Fibroblast of skin of left biceps (primary cell): ENCODE data around the gene AKT3.
A peak's percentile ranks its signal among the peaks of the same experiment; 100 is the strongest.
"Not testable (repeated sequence)": the region's sequence is repeated elsewhere in the genome, so short reads cannot be mapped to it uniquely, and the experiment has no call there.

ENCODE experiments used
- DNase-seq, 2 experiments: peaks; one replicate each; pipeline ENCODE4 v3.0.0-alpha.2; 2013; ENCODE audit warnings: low read depth in 2 of 2

The AKT3 gene

DNA sequence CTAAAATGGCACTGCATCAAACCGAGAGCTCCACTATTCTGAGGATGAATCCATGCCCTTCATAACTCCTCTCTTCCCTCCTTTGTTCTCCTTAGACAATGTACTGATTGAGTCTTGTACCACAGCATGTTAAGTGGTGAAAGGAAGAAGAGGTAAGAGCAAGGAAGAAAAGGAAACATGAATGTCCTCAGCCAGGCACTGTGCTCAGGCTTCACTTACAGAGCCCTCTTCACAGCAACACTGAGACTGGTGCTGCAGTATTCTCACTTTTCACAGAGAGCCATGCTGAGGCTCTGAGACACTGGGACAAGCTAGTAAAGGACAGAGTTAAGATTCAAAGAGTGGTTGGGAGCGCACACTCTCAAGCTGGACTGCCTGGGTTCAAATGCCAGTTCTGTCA lies 143.5 kb downstream of the AKT3 start:
- no peak for DNase-seq

GRCh38 chr1:243705585-243705984 lies 144.5 kb downstream of the AKT3 start:
- DNase-seq, result no peak

- DNase-seq, result no peak
Measured at GRCh38 chr1:243701872-243702271, 148.2 kb downstream of the AKT3 start.

- no peak for DNase-seq
Measured at GRCh38 chr1:243693800-243694199, 156.2 kb downstream of the AKT3 start.

- no peak for DNase-seq
Measured at GRCh38 chr1:243686159-243686558, 163.9 kb downstream of the AKT3 start.

DNA sequence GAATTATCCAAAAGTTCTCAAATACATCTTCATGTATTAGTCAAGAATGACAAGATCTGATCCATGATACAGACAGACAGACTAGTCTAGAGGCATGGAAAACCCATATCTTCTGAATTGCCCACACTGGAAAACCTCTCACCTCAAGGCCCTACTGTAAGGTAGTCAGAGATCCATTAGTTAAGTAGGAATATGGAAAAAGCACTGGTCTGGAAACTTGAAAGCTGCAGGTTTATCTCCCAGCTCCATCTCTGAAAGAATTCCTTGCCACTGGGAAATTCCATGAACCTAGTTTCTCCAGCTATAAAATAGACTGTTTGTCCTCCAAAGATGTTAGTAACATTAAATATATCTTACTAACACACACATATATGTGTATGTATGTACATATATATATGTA lies 169.2 kb downstream of the AKT3 start:
- no peak for DNase-seq

GRCh38 chr1:243672539-243673074 lies 177.4 kb downstream of the AKT3 start:
- DNase-seq, result no peak

- DNase-seq, result no peak
Measured at GRCh38 chr1:243667591-243667990, 182.5 kb downstream of the AKT3 start.

GRCh38 chr1:243667133-243667532 lies 182.9 kb downstream of the AKT3 start:
- no peak for DNase-seq

DNA sequence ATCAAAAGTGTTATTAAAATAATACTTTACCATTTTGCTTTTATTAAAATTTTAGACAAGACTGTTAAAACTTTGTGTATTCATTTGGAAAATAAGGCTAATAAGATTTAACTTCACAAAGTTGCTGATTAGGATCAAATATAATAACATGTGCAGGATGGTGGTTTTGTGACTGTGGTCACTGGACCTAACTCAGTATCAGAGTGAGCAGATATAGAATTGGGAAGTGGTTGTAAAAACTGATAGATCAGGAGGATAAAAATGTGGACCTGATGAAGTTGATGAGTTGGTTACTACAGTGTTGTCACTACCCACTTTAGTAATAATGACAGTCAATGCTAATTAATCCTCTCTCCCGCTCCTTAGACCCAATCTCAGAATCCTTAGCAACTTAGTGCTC lies 186.4 kb downstream of the AKT3 start:
- DNase-seq, result no peak

DNA sequence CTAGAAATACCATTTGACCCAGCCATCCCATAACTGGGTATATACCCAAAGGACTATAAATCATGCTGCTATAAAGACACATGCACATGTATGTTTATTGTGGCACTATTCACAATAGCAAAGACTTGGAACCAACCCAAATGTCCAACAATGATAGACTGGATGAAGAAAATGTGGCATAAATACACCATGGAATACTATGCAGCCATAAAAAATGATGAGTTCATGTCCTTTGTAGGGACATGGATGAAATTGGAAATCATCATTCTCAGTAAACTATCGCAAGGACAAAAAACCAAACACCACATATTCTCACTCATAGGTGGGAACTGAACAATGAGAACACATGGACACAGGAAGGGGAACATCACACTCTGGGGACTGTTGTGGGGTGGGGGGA lies 187.9 kb downstream of the AKT3 start:
- not testable (repeated sequence) for DNase-seq

- DNase-seq, result no peak
Measured at GRCh38 chr1:243658594-243659105, 191.4 kb downstream of the AKT3 start.

DNA sequence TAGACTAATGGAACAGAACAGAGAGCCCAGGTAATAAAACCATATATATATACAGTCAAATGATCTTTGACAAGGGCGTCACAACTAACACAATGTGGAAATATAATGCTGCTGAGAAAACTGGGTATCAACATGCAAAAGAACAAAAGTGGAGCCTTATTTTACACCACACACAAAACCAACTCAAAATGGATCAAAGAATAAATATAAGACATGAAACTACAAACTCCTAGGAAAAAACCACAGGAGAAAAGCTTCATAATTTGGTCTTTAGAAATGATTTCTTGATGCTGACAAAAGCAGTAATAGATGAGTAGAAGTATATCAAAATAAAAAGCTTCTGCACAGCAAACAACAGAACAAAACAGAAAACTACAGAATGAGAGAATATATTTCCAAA lies 192.2 kb downstream of the AKT3 start:
- DNase-seq, result no peak

GRCh38 chr1:243649530-243649929 lies 200.5 kb downstream of the AKT3 start:
- DNase-seq, result not testable (repeated sequence)

DNA sequence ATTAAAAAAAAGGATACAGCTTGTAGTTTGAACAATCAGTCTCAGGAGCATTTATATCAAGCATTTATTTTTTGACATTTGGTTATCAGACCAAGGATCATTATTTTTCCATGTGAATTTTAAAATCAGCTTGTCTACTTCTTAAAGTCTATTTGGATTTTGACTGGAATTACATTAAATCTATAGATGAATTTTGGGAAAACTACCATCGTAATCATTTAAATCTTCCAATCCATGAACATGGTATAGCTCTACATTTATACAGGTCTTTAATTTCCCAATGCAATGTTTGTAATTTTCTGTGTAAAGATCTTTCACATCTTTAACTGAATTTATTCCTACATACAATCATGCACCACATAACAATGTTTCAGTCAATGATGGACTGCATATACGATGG lies 203.2 kb downstream of the AKT3 start:
- DNase-seq, result no peak

GRCh38 chr1:243645281-243645680 lies 204.8 kb downstream of the AKT3 start:
- no peak for DNase-seq

DNA sequence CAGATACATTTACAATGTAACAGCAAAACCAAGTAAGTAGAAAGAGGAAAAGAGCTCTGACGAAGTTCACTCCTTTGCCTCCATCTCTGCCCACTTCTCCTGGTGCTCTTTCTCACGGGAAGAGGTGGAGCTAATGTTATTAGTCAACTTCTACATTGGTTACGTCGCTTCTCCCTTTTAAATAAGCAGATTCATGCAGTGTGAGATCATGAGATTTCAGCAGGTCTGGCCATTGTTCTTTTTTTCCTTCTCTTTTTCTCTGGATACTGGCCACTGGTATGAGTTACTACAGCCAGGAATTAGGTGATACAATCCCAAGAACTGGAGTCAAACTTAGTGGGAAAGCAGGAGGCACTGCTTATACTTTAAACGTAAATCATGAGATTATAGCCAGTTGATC lies 207.1 kb downstream of the AKT3 start:
- DNase-seq, result peak; percentile 12 to 21

DNA sequence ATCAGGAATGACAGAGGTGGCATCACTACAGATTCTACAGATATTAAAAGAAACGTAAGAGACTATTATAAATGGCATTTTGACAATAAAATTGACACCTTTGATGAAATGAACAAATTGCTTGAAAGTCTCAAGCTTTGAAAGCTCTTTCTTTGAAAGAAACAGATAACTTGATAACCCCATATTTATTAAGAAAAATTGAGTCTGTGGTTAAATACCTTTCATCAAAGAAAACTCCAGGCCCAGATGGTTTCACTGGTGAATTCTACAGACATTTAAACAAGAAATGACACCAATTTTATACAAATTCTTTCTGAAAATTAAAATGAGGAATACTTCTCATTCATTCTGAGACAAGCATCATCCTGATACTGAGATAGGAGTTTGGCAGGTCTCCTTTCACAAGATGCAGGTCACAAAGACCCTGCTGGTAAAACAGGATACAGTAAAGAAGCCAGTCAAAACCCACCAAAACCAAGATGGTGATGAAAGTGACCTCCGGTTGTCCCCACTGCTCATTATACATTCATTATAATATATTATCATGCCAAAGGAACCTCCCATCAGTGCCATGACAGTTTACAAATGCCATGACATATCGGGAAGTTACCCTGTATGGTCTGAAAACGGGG lies 210.9 kb downstream of the AKT3 start:
- DNase-seq, result no peak

DNA sequence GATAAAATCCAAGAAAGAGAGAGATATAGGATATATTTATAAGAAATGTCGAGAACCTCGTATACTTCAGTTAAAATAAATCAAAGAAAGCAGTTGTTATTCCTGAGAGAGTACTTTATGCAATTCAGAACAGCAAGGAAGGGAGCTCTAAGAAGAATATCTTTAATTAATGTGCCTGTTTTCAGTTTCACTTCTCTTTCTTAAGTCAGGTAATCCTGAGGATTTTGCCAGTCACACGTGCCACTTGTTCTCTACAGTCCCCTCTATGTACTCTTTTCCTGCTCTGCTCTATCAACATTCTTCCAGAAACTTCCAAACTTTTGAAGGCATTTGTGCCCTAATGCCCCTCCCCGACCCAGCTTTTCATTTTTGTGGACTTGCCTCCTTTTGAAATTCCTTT lies 211.9 kb downstream of the AKT3 start:
- DNase-seq, result no peak

DNA sequence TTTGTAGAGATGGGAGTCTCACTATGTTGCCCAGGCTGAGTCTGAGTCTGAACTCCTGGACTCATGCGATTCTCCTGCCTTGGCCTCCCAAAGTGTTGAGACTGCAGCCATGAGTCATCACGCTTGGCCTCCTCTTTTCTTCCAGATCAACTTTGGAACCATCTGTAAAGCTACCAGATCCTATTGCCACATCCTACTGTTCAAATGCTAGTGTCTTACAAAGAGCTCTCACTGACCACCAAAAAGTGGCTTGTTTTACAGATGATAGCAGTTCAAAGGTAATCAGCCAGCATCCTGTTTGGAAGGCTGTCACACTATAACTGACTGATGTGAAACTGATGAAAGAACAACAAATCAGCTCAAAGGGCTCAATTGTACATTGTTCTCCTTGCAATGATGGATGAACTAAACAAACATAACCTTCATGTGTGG lies 221.6 kb downstream of the AKT3 start:
- no peak for DNase-seq

- DNase-seq, result no peak
Measured at GRCh38 chr1:243623841-243624240, 226.2 kb downstream of the AKT3 start.

- DNase-seq, result no peak
Measured at GRCh38 chr1:243621973-243622372, 228.1 kb downstream of the AKT3 start.

DNA sequence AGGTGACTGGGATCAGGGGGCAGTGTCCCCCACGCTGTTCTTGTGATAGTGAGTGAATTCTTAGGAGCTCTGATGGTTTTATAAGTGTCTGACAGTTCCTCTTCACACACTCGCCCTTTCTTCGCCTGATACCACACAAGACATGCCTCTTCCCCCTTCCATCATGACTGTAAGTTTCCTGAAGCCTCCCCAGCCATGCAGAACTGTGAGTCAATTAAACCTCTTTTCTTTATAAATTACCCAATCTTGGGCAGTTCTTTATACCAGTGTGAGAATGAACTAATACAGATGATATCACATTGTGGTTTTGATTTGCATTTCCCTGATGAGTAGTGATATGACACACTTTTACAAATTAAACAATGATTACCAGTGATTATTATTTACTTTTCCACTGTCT lies 229.9 kb downstream of the AKT3 start:
- DNase-seq, result no peak

DNA sequence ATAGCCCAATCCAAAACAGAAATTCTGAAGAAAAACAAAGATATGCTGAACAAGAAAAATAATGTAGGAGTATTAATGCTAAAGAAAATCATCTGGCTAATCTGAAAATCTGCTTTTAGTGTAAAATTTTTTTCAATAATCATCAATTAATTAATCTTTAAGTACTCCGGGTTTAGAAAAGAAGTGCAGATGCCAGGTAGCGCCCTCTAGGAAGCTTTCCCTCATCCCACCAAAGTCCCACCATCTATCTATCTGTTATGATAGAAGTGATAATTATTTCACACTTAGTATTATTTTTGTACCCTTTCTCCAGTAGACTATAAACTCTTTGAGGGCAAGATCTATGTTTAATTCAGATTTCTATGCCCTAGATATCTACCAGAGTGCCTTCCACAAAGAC lies 240.3 kb downstream of the AKT3 start:
- DNase-seq, result no peak
